Testis (tissue), 3 donors: ENCODE results near the gene MPDU1. TPM values are rescaled to one million over a fixed set of nuclear protein-coding genes. Genes with fewer than 3 reads are reported as not detected.
A peak's percentile ranks its signal among the peaks of the same experiment; 100 is the strongest.

Source experiments
- DNase-seq: peaks from one replicate; pipeline ENCODE4 v3.0.0-alpha.2; 2019
- H3K27ac ChIP-seq, 2 donors: fragments of 200-600 bp; sonication (generic); one replicate each; pipeline ENCODE4 v1.5.1; 2019
- H3K27me3 ChIP-seq: fragments of 200-600 bp; sonication (generic); one replicate; pipeline ENCODE4 v1.5.1; 2019
- H3K36me3 ChIP-seq: fragments of 200-600 bp; sonication (generic); one replicate; pipeline ENCODE4 v1.5.1; 2017; ENCODE audit warnings: low read depth; ENCODE audit errors: missing control alignments
- H3K4me1 ChIP-seq: fragments of 200-600 bp; sonication (generic); one replicate; pipeline ENCODE4 v1.5.1; 2019
- H3K4me3 ChIP-seq, 2 donors: fragments of 200-600 bp; sonication (generic); one replicate each; pipeline ENCODE4 v1.5.1; 2017 to 2019
- H3K9me3 ChIP-seq: fragments of 200-600 bp; sonication (generic); one replicate; pipeline ENCODE4 v1.5.1; 2017
- CTCF ChIP-seq, 3 experiments: fragments of 450-650 bp in 2 of 3; fragments of 200-600 bp in 1 of 3; sonication (generic) in 1 of 3; IDR thresholded peaks; one replicate each; pipeline ENCODE4 v1.5.1; 2016 to 2019; ENCODE audit warnings: antibody characterized with exemption in 3 of 3, mild to moderate bottlenecking in 2 of 3, moderate library complexity in 1 of 3
- POLR2A ChIP-seq: fragments of 450-650 bp; IDR thresholded peaks from one replicate; pipeline ENCODE4 v1.6.1; 2017; ENCODE audit warnings: antibody characterized with exemption, mild to moderate bottlenecking, moderate library complexity
- WGBS, 2 donors: methylation state at CpG; one replicate each; pipeline ENCODE4 v1.1.5; 2018; 5-methylcytosine and 5-hydroxymethylcytosine counted together
- intact Hi-C: fragments of 100-400 bp; cut with DNase I; formaldehyde crosslinking; loops from one replicate; pipeline ENCODE4 v1.15.1; 2023; ENCODE audit warnings: low total_unique reads
- polyA plus RNA-seq: library from polyadenylated mRNA; stranded (reverse); fragments of 350-450 nt; fragmentation: Illumina TruSeq; extraction: RNeasy Lipid Tissue Mini Kit (QIAGEN cat#74804); gene quantifications from one replicate; pipeline ENCODE4 v1.2.3, GENCODE V29; 2014; ENCODE audit warnings: low read depth, low replicate concordance; ENCODE audit not compliant: insufficient read depth
- total RNA-seq, 2 donors: library from RNA; depleted of rRNA; stranded (reverse); fragments of >200 nt; gene quantifications; one replicate each; pipeline ENCODE4 v1.2.3, GENCODE V29; 2016

Gene MPDU1
- total and polyA plus RNA-seq, 3 donors from 2014 or later = 55.7 to 88.7 (median 60.9) TPM

DNA sequence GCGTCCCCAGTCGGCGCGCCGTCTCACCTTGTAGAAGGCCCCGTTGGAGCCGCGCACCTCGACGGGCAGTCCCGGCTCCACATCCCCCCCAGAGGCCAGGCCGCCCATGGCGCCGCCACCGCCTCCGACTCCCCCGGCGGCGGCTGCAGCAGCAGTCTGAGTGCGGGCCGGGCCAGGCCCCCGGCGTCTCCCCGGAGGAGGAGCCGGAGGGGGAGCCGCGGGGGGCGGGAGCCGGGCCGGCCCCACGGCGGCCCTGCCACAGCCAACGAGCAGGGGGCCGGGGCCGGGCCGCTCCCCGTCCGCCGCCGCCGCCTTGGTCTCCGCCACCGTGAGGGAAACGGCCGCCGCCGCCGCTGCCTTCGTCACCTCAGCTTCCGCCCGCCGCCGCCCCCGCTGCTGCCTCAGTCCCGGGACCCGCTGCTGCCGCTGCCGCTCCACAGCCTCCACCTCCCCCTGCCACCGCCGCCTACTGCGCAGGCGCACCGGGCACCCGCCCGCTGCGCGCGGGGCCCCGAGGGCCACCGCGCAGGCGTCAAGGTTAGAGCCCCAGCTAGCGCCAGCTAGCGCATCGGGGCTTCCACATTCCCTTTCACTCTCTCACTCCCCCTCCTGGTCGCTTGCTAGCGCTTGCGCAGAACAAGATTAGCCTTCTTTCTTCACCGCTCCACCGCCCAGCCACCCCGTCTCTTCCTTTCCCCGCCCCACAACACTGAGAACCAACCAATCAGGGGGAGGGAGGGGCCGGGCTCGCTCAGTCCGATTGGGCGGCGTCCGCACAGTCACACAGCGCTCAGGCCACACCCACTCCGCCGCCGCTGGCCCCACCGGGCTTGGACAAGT, 31.0 kb downstream of the MPDU1 start, which contains the start of gene FXR2:
TSS of gene FXR2 (minus strand) at position 473 of the 840 bp plus-strand sequence. CDS start at position 108, 365 bp downstream.
- TF ChIP-seq POLR2A = peak; percentile 36
- peak; percentile 38 to 70 (median 61) for TF ChIP-seq CTCF (IDR thresholded peaks at IDR 0.05)
- Histone ChIP-seq H3K36me3 (no peaks in the 10 kb centered on the region), H3K4me3 (peak within 1 kb of the TSS; percentile 85 to 87), H3K27ac (peak within 1 kb of the TSS; percentile 81 to 96), H3K27me3 (no peaks in the 10 kb centered on the region), H3K9me3 (no peaks in the 10 kb centered on the region), H3K4me1 (peaks cover 23% of the 10 kb centered on the region)
- DNase-seq = peak; percentile 100
- intact Hi-C loops = no loop called here
- WGBS, 2 donors = 1% methylated on average over 33 to 42 of the region's 93 CpGs

GRCh38 chr17:7615265-7615747, 31.7 kb downstream of the MPDU1 start:
- TF ChIP-seq CTCF (IDR thresholded peaks at IDR 0.05) = no peak
- TF ChIP-seq POLR2A = no peak
- H3K27me3 ChIP-seq = no peaks in the 10 kb centered on the region
- peak overlapping the region; percentile 85 to 87 for H3K4me3 ChIP-seq
- no peak for DNase-seq
- H3K27ac ChIP-seq = peak overlapping the region; percentile 81 to 96
- peaks cover 23% of the 10 kb centered on the region for H3K4me1 ChIP-seq
- intact Hi-C loops = no loop called here
- H3K9me3 ChIP-seq = no peaks in the 10 kb centered on the region
- WGBS, 2 donors = 3% methylated on average over 25 to 28 of the region's 28 CpGs
- no peaks in the 10 kb centered on the region for H3K36me3 ChIP-seq

DNA sequence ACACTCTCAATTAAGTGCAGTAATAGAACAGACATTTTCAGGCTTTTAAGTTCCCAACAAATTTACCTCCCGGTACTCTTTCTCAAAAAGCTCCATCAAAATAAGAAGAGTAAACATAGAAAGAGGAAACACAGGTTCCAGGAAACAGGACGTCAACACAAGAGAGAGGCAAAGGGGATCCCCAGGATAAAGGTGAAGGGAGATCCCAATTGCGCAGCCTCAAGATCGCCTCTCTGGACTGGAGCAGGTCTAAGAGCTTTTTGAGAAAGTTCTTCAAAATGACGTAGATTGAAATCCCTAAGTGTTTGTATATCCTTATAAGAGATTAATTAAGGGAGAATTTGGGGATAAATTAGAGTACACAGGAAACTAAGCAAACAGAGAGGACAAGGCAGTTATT, 35.0 kb downstream of the MPDU1 start:
- Histone ChIP-seq H3K9me3 (no peaks in the 10 kb centered on the region), H3K27me3 (no peaks in the 10 kb centered on the region), H3K4me1 (peaks cover 5% of the 10 kb centered on the region), H3K4me3 (no peak overlapping the region), H3K36me3 (no peaks in the 10 kb centered on the region), H3K27ac (no peak overlapping the region)
- intact Hi-C loops = no loop called here
- 82 to 88% methylated on average over 5 of the region's 5 CpGs for WGBS, 2 donors
- TF ChIP-seq CTCF (IDR thresholded peaks at IDR 0.05) (no peak), POLR2A (no peak)
- DNase-seq = no peak

- DNase-seq = no peak
- intact Hi-C loops = no loop called here
These were observed 37.2 kb downstream of the MPDU1 start for GRCh38 chr17:7620835-7621234.

More at GRCh38 chr17:7620835-7621234, 37.2 kb downstream of the MPDU1 start:
- no peaks in the 10 kb centered on the region for H3K9me3 ChIP-seq
- H3K27me3 ChIP-seq = no peaks in the 10 kb centered on the region
- H3K36me3 ChIP-seq = no peaks in the 10 kb centered on the region
- no peak overlapping the region for H3K27ac ChIP-seq
- peaks cover 3% of the 10 kb centered on the region for H3K4me1 ChIP-seq
- TF ChIP-seq CTCF (IDR thresholded peaks at IDR 0.05) = no peak
- no peak for TF ChIP-seq POLR2A
- H3K4me3 ChIP-seq = no peak overlapping the region
- WGBS, 2 donors = 90 to 93% methylated on average over 8 of the region's 8 CpGs
